ENCODE measurements around the gene RNF31.

GRCh38 chr14:24150061-24150460 is 2.8 kb downstream of the RNF31 start:
- no peak for TF ChIP-seq CTCF (conservative IDR thresholded peaks at IDR 0.05; ENCODE audit: low read length)
- TF ChIP-seq EZH2phosphoT487 (IDR thresholded peaks at IDR 0.05; ENCODE audit: borderline replicate concordance) = no peak

Measured in Loucy (cell line).